GM06990 (cell line): Measurements from ENCODE around the gene VSTM5.
"Not testable (repeated sequence)": the region's sequence is repeated elsewhere in the genome, so short reads cannot be mapped to it uniquely, and the experiment has no call there.

Experiments
- DNase-seq: peaks from one replicate; pipeline ENCODE4 v3.0.0-alpha.2; 2011; ENCODE audit not compliant: insufficient read length; ENCODE audit errors: extremely low read depth
- H3K27me3 ChIP-seq: replicated peaks from 2 replicates; pipeline ENCODE4 v1.6.0; 2011; ENCODE audit warnings: low read length; ENCODE audit not compliant: control insufficient read depth, insufficient read depth
- H3K36me3 ChIP-seq: 2 replicates; pipeline ENCODE4 v1.5.1; 2011; ENCODE audit warnings: low read length; ENCODE audit not compliant: control insufficient read depth, insufficient read depth
- H3K4me3 ChIP-seq: replicated peaks from 2 replicates; pipeline ENCODE4 v1.5.1; 2011; ENCODE audit warnings: low read depth, mild to moderate bottlenecking, control low read depth, low read length
- CTCF ChIP-seq: IDR thresholded peaks from 2 replicates; pipeline ENCODE4 v1.5.1; 2011; ENCODE audit warnings: low read length, control low read depth, mild to moderate bottlenecking, inconsistent platforms; ENCODE audit not compliant: insufficient read depth, poor library complexity, severe bottlenecking

Gene VSTM5

GRCh38 chr11:93850594-93851018 lies at the start of gene VSTM5:
Gene VSTM5 (minus strand): TSS chr11:93850618. CDS start chr11:93850502, 116 bp downstream.
- Histone ChIP-seq H3K4me3 (no peak within 1 kb of the TSS), H3K36me3 (no peaks in the 10 kb centered on the region), H3K27me3 (no peaks in the 10 kb centered on the region)
- no peak for TF ChIP-seq CTCF
- DNase-seq: no peak

GRCh38 chr11:93895106-93895862 lies 44.9 kb upstream of the VSTM5 start:
- Histone ChIP-seq H3K36me3 (no peaks in the 10 kb centered on the region), H3K27me3 (no peaks in the 10 kb centered on the region), H3K4me3 (no peak overlapping the region)
- DNase-seq: no peak
- peak; percentile 49 for TF ChIP-seq CTCF

- H3K36me3 ChIP-seq: no peaks in the 10 kb centered on the region
- TF ChIP-seq CTCF: no peak
- no peak overlapping the region for H3K4me3 ChIP-seq
- H3K27me3 ChIP-seq: no peaks in the 10 kb centered on the region
- no peak for DNase-seq
Measured at GRCh38 chr11:93890391-93891051, 40.1 kb upstream of the VSTM5 start.

- H3K4me3 ChIP-seq: no peak overlapping the region
- no peaks in the 10 kb centered on the region for H3K27me3 ChIP-seq
- no peaks in the 10 kb centered on the region for H3K36me3 ChIP-seq
- DNase-seq: no peak
- TF ChIP-seq CTCF: no peak
Measured at GRCh38 chr11:93887111-93887510, 36.7 kb upstream of the VSTM5 start.

- DNase-seq, H3K27me3 ChIP-seq, H3K36me3 ChIP-seq, H3K4me3 ChIP-seq: not testable (repeated sequence)
Measured at GRCh38 chr11:93879114-93879513, 28.7 kb upstream of the VSTM5 start.

GRCh38 chr11:93875637-93876036 lies 25.2 kb upstream of the VSTM5 start:
- H3K4me3 ChIP-seq: no peak overlapping the region
- H3K27me3 ChIP-seq: no peaks in the 10 kb centered on the region
- DNase-seq: no peak
- no peak for TF ChIP-seq CTCF
- no peaks in the 10 kb centered on the region for H3K36me3 ChIP-seq
